Measurements from ENCODE around the gene PLCH1. TPM values are rescaled to one million over a fixed set of nuclear protein-coding genes. Genes with fewer than 3 reads are reported as not detected.

PLCH1 gene
- total RNA-seq, 1 donor from 2014 or later: 5.1 TPM

GRCh38 chr3:155387571-155387970, 357.3 kb downstream of the PLCH1 start:
- no peak for DNase-seq (ENCODE audit: low spot score)

GRCh38 chr3:155386919-155387318, 358.0 kb downstream of the PLCH1 start:
- DNase-seq (ENCODE audit: low spot score): no peak

GRCh38 chr3:155385896-155386625, 358.8 kb downstream of the PLCH1 start:
- peak; percentile 46 for DNase-seq (ENCODE audit: low spot score)

- DNase-seq (ENCODE audit: low spot score): peak; percentile 56
Observed at GRCh38 chr3:155382396-155383042, 362.4 kb downstream of the PLCH1 start.

GRCh38 chr3:155377847-155378246, 367.0 kb downstream of the PLCH1 start:
- DNase-seq (ENCODE audit: low spot score): no peak

GRCh38 chr3:155377071-155377470, 367.8 kb downstream of the PLCH1 start:
- no peak for DNase-seq (ENCODE audit: low spot score)

GRCh38 chr3:155372281-155372680, 372.6 kb downstream of the PLCH1 start:
- DNase-seq (ENCODE audit: low spot score): no peak

GRCh38 chr3:155370764-155371503, 373.9 kb downstream of the PLCH1 start:
- no peak for DNase-seq (ENCODE audit: low spot score)

- no peak for DNase-seq (ENCODE audit: low spot score)
Observed at GRCh38 chr3:155370198-155370597, 374.7 kb downstream of the PLCH1 start.

- no peak for DNase-seq (ENCODE audit: low spot score)
Observed at GRCh38 chr3:155369735-155370134, 375.1 kb downstream of the PLCH1 start.

GRCh38 chr3:155369244-155369643, 375.6 kb downstream of the PLCH1 start:
- no peak for DNase-seq (ENCODE audit: low spot score)

- DNase-seq (ENCODE audit: low spot score): peak; percentile 74
Observed at GRCh38 chr3:155368786-155369185, 376.1 kb downstream of the PLCH1 start.

GRCh38 chr3:155367506-155367905, 377.4 kb downstream of the PLCH1 start:
- no peak for DNase-seq (ENCODE audit: low spot score)

GRCh38 chr3:155365178-155365783, 379.6 kb downstream of the PLCH1 start:
- no peak for DNase-seq (ENCODE audit: low spot score)

GRCh38 chr3:155364492-155364891, 380.4 kb downstream of the PLCH1 start:
- DNase-seq (ENCODE audit: low spot score): no peak

- no peak for DNase-seq (ENCODE audit: low spot score)
Observed at GRCh38 chr3:155363690-155364070, 381.2 kb downstream of the PLCH1 start.

- DNase-seq (ENCODE audit: low spot score): no peak
Observed at GRCh38 chr3:155362808-155363689, 381.8 kb downstream of the PLCH1 start.

GRCh38 chr3:155360281-155360680, 384.6 kb downstream of the PLCH1 start:
- no peak for DNase-seq (ENCODE audit: low spot score)

- no peak for DNase-seq (ENCODE audit: low spot score)
Observed at GRCh38 chr3:155356594-155357370, 388.1 kb downstream of the PLCH1 start.

GRCh38 chr3:155354658-155355057, 390.2 kb downstream of the PLCH1 start:
- no peak for DNase-seq (ENCODE audit: low spot score)
